Stimulated activated CD8-positive, alpha-beta memory T cell treated with anti-CD3 and anti-CD28 coated beads, Interleukin-7, amount 100 ng/mL, for 48 hours (primary cell): ENCODE measurements around the gene ARMCX1.
"Not testable (repeated sequence)": the region's sequence is repeated elsewhere in the genome, so short reads cannot be mapped to it uniquely, and the experiment has no call there.

ENCODE experiments used
- DNase-seq, 2 donors: peaks; one replicate each; pipeline ENCODE4 v3.0.0-alpha.2; 2020; ENCODE audit warnings: low read depth in 1 of 2; ENCODE audit errors: extremely low read depth in 1 of 2

ARMCX1 gene

GRCh38 chrX:101550362-101550750 is at the start of gene ARMCX1:
Gene ARMCX1 (plus strand): TSS chrX:101550547. CDS start chrX:101552931, 2,384 bp downstream.
- peak in 1 of 2 donors; percentile 22 for DNase-seq

- not testable (repeated sequence) for DNase-seq
These were observed 47.4 kb upstream of the ARMCX1 start for GRCh38 chrX:101502929-101503328.

GRCh38 chrX:101507372-101507771 is 43.0 kb upstream of the ARMCX1 start:
- no peak for DNase-seq

- no peak for DNase-seq
These were observed 42.4 kb upstream of the ARMCX1 start for GRCh38 chrX:101507986-101508385.

GRCh38 chrX:101530944-101531343 is 19.4 kb upstream of the ARMCX1 start:
- DNase-seq: no peak

- DNase-seq: no peak
These were observed 11.2 kb upstream of the ARMCX1 start for GRCh38 chrX:101539116-101539515.

- no peak for DNase-seq
These were observed 518 bp downstream of the ARMCX1 start for GRCh38 chrX:101550751-101551379.

- no peak for DNase-seq
These were observed 1.0 kb downstream of the ARMCX1 start for GRCh38 chrX:101551380-101551767.

- DNase-seq: no peak
These were observed 2.4 kb downstream of the ARMCX1 start for GRCh38 chrX:101552714-101553113.

- no peak for DNase-seq
These were observed 14.3 kb downstream of the ARMCX1 start for GRCh38 chrX:101564651-101565050.

- DNase-seq: no peak
These were observed 45.5 kb downstream of the ARMCX1 start for GRCh38 chrX:101595739-101596419.

- not testable (repeated sequence) for DNase-seq
These were observed 49.2 kb downstream of the ARMCX1 start for GRCh38 chrX:101599592-101599991.

GRCh38 chrX:101602077-101602476 is 51.7 kb downstream of the ARMCX1 start:
- no peak for DNase-seq
